Suppressor macrophage treated with lipopolysaccharide for 4 hours (primary cell): ENCODE data around the gene TMEM176A.
"Not testable (repeated sequence)": the region's sequence is repeated elsewhere in the genome, so short reads cannot be mapped to it uniquely, and the experiment has no call there.

Experiments used
- DNase-seq: peaks from one replicate; pipeline ENCODE4 v3.0.0-alpha.2; 2020

The TMEM176A gene

DNA sequence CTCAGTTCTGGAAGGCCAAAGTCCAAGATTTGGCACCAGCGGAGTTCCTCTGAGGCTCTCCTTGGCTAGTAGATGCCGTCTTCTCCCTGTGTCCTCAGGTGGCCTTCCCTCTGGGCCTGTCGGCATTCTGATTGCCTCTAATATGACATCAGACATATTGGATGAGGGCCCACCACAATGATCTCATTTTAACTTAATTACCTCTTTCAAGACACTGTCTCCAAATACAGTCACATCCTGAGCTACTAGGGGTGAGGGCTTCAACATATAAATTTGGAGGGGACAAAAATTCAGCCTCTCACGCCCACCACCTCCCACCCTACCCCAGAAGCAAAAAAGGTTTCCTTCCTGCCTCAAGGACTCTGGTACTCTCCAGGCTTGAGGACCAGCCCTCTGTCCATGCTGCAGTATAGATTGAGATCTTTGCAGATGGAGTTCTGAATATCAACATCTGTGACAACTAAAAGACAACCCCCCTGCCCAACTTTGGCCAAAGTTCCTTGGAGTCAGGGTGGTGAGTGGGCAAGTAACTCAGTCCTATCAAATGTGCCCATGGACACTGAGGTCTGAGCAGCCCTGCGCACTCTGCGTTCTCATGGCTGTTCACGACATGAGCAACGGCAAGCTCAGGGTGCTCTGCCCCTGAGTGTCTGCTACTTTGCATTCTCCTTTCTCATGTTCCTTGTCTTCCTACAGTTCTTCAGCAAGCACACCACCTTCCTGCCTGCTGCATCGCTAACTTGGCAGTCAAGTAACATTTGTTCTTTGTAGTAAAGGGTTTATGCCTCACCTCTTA lies 11.9 kb upstream of the TMEM176A start:
- peak; percentile 64 for DNase-seq

DNA sequence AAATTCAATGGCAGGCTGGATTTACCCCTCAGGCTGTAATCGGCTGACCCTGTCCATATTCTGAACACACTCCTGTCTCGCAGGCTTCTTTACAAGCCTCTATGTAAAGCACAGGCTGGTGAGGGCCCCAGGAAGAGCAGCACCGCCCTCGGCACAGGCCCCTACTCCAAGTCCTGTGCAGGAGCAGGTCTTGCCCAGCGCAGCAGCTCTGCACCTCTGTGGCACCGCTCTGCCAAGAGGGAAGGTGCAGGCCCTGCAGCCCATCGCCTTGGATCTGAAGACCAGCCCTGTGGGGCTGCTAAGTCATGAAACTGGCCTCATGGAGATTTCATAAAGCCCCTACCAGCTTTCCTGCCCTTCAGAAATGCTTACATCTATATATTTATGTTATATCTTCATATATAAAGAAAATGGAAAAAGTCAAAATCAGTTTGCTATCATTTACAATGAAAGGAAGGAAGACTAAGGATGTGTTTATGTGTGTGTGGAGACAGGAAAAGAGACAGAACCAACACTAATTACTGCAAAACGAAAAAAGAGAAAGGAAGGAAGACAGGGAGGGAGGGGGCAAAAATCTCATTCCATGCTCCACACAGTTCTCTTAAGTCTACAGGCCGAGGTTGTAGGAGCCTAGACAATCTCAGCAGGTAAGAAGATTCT lies 10.0 kb upstream of the TMEM176A start:
- DNase-seq = no peak

DNA sequence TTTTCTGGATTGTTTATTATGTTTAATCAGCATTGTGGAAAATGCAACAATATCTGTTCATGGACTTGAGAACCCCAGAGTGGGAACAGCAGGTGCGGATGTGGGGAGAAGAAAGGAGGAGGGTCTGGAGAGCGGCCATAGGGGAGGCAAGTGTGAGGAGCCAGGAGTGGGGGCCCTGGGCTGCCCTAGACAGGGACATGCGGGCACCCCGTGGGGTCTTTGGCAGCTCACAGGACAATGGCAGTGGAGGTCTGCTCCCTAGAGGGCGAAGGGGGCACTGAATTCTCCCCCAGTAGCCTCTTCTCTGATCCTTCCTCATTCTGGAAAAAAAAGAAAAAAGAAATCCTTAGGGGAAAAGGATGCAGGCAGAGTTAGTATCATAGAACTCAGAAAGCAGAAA lies 9.3 kb upstream of the TMEM176A start:
- no peak for DNase-seq

DNA sequence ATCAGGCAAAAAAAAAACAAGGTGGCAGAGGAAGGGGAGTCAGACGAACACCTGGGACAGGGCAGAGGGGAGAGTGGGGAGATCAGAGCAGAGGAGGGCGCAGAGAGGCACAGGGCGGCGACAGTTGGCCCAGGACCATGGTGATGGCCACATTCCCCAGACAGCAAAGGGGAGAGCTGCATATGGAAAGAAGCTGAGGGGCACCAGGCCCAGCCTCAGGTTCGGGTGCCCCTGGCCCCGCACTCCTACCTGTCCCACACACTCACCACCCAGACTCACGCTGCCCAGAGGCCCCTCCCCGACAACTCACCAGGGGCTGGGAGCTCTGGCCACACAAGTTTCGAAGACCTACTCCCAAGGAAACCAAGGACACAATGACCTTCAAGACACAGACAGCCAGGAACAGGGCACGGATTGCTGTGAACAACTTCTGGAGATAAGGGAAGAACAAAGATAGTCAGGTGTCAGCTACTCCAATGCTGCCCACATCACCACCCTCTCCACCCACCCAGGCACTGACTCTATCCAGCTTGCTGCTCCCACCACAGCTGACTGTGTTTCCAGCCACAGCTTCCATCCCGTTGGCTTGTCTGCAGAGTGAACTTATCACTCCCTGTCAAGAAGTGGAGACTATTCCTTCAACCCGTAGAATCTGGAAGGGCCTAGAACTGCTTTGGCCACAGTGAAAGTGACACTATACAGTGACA lies 8.7 kb upstream of the TMEM176A start:
- DNase-seq = no peak

DNA sequence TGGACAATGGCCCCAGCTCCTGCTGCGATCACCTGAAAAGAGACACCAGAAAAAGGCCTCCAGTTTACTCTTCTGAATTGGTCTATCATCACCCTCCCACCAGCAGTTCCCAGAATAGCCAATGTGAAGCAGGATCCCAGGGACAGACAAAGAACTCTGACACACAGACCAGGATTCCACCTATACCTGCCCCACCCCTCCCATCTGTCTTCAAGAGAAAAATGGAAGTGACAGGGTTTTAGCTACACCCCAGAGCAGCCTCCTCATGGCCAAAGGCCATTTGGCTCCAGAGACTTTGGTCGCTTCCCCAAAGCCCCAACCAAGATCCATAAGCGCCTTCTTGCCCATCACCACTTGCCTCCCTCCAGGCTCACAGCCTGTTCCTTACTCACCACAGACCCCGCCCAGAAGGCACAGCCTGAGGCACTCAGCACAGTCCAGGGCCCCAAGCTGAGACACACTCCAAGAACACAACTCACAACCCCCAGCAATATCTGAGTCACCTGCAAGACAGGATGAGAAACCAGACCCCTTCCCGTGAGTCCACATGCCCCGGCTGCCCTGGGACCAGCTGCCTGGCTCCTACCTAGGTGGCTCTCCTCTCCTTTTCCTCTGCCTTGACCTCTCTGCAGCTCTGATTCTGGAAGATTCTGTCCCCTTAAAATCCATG lies 6.9 kb upstream of the TMEM176A start:
- no peak for DNase-seq

DNA sequence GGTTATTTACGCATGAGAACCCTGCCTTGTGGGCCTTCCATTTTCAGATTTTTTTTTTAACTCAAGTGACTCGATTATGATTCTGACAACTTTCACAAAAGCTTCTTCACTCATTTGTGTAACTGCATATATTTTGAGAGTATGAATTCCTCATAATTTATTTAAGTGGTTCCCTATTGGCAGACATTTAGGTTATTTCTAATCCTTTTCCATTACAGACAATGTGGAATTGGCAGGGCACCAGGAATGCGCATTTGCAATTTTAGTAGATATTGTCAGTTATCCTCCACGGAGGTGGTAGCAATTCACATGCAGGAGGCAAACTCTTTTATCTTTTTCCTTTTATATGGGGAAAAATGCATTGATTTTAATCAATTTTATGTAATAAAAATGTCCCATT lies 2.9 kb upstream of the TMEM176A start:
- DNase-seq = no peak

DNA sequence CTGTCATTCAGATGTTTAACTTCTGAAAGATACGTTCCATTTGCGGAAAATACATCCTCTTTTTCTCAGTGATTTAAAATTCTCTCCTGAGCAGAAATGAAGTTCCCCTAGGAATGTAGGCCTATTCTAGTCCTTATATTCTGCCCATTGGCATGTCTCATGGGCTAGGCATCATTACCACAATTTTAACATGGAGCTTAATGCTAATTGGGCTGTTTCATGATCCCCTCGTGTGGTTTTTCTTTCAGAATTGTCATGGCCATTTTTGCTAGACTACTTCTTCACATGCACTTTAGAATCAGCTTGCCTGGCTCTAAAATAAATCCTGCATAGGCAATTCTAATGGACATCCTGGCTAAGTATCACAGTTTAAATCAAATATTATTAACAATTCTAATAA lies 1.4 kb upstream of the TMEM176A start:
- no peak for DNase-seq

DNA sequence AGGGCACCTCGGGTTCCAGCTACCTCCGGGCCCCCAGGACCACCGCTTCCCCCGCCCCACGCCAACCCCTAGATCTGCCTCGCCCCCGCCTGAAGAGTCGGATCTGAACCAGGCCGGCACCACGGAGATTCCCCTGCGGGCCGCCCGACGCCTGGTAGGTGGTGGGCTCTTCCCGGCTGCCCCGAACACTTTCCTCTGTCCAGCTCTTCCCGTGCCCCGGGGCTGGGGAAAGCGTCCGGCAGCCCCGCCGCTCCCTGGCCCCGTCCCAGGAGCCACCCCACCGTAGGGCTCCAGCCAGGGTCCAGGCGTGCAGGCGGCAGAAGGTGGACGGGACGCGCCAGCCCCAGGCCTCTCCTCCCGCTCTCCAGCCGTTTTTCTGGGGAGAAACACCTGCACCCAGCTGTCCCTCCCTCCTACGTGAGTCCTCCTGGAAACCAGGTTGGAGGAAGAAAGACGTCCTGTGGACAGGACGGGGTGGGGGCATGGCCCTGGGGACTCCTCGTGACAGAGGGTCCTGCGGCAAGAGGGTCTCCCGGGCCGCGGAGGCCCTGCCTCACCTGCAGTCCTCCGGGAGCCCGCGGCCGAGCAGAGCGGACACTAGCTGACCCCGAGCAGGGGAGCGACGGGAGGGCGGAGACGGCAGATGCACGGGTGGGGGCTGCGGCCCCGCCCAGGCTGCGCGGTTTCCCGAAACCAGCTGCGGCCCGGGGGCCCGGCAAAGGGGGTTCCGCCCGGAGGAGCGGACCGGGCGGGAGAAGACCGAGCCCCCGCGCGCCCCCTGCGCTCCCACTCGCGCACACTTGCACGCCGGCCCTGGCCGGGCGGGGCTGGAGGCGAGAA lies 608 bp upstream of the TMEM176A start, which contains the start of gene TMEM176B:
TMEM176B (minus strand) TSS at position 624 of the 840 bp plus-strand sequence. CDS start 3,795 bp downstream, outside the sequence.
- no peak for DNase-seq

DNA sequence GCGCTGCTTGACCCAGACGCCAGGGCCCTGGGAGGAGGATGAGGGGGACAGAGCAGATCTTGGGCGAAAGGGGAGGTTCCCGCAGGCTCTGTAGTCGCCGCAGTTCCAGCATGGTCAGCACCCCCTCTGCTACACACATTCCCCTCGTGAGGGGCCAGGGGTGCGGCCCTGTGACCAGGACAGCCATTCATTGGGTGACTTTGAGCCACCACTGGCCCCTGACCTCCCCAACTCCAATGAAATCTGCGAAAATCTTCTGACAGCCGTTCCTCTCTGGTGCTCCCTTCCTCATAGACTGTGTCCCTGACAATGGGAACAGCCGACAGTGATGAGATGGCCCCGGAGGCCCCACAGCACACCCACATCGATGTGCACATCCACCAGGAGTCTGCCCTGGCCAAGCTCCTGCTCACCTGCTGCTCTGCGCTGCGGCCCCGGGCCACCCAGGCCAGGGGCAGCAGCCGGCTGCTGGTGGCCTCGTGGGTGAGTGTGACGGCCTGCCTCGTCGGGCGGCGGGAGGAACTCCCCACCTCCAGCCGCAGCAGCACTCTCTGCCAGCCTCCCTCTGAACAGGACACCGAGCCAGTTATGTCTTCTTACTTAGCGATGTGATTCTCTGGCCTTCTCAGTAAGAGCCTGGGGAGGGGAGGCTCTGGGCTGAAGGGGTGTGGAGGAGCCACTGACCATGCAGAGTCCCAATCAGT lies 825 bp downstream of the TMEM176A start:
- DNase-seq = no peak

DNA sequence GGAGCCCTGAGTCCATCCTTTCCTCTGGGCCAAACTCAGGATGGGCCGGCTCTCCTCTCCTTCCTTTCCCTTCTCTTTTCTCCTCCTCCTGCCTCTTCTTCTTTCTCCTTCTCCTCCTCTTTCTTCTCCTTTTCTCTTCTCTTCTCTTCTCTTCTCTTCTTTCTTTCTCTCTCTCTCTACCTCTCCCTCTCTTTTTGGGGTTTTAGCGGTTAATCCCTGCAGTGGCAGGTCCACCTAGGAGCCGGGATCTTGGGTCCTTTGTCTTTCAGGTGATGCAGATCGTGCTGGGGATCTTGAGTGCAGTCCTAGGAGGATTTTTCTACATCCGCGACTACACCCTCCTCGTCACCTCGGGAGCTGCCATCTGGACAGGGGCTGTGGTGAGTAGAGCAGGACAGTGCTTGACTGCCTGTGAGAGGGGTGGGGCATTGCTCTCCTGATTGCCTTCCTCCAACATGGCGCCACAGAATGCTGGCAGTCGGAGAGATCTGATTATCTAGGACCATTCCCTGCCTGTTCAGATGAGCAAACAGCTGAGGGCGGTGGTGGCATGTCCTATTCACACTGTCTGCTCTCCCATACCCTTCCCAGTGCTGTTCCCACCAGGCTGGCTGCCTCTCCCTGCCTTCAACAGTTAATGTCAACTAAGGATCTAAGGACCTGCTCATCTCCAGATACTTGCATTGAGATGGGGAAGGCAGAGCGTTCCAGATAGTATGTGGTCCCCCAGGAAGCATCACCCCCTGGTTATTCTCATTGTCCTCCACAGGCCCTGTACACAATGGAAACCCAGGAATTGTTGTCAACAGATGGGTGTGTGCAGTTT lies 1.6 kb downstream of the TMEM176A start:
- no peak for DNase-seq

DNA sequence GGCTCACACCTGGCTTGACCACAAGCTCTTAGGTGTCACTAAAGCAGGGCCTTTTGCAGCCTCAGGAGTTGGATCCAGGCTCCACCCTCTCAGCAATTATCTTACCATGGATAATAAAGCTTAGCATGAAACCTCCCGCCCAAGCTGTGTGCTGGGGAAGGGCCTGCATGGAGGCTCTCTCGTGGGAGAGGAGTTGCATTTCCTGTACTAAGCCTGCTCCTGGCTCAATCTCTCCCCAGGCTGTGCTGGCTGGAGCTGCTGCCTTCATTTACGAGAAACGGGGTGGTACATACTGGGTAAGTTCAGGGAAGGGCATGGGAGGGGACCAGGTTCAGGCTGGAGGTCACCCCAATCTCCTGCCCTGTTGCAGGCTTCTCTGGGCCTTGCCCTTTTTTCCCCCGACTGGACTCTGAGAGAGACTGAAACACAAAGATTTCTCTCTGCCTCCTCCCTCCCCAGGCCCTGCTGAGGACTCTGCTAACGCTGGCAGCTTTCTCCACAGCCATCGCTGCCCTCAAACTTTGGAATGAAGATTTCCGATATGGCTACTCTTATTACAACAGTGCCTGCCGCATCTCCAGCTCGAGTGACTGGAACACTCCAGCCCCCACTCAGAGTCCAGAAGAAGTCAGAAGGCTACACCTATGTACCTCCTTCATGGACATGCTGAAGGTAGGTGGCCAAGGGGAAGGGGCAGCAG lies 2.7 kb downstream of the TMEM176A start:
- DNase-seq = no peak

DNA sequence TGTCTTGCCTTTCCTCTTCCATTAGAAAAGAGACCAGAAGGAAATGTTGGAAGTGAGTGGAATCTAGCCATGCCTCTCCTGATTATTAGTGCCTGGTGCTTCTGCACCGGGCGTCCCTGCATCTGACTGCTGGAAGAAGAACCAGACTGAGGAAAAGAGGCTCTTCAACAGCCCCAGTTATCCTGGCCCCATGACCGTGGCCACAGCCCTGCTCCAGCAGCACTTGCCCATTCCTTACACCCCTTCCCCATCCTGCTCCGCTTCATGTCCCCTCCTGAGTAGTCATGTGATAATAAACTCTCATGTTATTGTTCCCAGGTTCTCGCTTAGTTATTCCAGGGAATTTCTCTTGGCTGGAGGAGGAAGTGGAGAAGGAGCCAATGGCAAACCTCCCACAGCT lies 4.2 kb downstream of the TMEM176A start:
- DNase-seq = no peak

DNA sequence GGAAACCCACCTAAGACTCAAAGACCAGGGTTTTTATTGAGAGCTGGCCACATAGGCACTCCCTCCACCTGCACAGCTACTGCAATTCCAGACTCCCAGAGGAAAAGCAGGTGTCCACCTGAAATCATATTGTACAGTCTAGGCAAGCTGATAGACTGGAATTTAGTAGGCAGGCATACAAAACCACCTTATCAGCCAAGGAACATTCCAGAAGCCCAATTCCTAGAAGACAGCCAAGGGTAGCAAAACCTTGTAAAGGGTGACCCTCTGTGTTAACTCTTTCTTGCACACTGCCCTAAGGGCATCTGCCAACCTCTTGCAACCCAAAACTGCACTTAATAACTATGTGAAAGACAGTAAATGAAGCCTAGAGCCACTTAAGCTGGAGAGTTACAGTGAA lies 5.3 kb downstream of the TMEM176A start:
- DNase-seq = no peak

DNA sequence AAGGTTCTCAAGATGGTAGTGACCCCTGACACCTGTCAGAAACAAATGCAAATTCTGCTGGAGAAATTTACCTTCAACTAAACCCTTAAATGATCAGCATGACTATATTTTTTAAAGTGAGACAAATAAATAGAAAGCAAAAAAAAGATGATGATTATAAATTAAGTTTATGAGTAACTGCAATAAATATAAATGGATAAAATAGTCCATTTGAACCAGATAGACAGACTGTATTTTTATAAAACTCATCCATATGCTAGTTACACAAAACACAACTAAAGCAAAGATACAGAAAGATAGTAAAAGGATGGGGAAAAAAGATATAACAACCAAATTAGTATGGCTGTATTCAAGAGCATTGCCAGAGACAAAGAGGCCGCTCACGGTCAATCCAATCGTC lies 5.9 kb downstream of the TMEM176A start:
- DNase-seq = no peak

DNA sequence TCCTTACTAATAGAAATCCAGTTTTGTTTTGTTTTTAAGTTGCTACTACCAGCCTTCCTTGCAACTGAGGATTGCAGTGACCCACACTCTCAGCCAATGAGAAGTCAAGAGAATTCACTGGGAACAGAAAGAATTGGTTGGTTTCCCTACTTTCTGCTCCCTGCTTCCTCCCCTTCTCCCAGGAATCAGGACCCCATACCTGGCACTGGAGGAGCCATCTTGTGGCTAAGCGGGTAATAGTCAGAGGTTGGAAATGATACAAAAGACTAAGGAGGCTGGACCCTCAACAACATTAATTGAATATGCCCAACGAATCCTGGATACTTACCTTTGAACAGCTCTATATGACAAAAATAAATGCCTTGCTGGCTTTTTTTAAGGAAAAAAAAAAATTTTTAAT lies 6.3 kb downstream of the TMEM176A start:
- DNase-seq = no peak

DNA sequence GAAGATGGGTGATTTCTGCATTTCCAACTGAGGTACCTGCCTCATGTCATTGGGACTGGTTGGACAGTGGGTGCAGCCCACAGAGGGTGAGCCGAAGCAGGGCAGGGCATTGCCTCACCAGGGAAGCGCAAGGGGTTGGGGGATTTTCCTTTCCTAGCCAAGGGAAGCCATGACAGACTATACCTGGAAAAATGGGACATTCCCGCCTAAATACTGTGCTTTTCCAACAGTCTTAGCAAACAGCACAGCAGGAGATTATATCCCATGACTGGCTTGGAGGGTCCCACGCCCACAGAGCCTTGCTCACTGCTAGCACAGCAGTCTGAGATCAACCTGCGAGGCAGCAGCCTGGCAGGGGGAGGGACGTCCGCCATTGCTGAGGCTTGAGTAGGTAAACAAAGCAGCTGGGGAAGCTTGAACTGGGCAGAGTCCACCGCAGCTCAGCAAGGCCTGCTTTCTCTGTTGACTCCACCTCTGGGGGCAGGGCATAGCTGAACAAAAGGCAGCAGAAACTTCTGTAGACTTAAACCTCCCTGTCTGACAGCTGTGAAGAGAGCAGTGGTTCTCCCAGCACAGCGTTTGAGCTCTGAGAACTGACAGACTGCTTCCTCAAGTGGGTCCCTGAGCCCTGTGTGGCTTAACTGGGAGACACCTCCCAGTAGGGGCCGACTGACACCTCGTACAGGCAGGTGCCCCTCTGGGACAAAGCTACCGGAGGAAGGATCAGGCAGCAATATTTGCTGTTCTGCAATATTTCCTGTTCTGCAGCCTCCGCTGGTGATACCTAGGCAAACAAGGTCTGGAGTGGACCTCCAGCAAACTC lies 7.3 kb downstream of the TMEM176A start:
- not testable (repeated sequence) for DNase-seq

DNA sequence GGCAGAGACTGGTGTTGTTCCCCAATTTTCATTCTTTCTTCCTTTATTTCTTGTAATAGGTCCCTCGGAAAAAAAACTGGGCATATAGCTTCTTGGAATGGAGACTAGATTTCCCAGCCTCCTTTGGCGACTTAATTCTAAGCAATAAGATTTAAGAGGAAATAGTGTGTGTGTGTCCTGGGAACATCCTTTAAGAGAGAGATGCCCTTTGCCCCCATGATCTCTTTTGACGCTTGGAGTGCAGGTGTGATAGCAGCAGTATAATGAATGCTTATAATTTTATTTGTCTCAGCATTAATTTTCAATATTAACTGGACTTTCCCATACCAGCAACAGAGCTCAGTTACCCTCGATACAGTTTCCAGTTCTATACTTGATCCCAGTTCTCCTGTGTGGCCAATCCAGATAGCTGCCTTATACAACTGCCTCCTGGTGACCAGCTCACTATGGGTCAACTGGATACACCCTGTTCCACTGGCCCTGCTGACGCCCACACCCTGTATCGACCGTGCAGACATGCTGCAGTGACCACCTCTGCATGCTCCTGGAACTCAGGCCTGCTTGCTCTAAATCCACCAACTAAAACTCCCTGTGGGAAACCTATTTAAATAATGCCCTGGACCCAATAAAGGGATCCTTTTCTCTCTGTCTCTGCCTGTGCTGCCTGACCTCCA lies 13.9 kb downstream of the TMEM176A start:
- no peak for DNase-seq

DNA sequence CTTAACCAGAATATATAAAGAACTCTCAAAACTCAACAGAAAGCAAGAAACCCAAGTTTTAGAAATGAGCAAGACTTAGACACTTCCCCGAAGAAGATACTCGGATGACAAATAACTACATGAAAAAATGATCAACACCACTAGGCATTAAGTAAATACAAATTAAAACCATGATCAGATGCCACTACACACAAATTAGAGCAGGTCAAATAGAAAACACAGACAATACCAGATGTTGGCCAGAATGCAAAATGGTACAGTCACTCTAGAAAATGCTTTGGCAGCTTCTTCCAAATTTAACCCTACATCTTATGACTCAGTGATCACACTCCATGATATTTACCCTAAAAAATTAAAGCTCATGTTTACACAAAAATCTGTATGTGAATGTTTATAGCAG lies 18.4 kb downstream of the TMEM176A start:
- no peak for DNase-seq

DNA sequence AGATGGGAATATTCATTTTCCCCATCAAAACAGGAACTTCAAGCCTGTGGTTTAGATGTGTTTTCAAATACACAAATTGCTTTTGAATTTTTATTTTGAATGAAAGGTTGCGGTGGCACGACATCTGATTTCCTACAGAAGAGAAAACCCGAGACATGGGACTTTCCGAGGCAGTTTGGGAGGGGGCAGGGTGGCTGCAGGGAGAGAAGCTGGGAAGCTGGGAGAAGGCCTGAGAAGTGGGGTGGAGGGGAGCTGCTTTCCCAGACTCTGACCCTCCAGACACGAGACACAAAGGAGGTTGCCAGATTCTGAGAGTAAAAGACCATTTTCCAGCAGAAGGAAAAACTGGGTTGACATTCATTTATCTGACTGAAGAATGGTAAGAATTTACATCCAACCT lies 19.6 kb downstream of the TMEM176A start:
- DNase-seq = no peak
